ENCODE measurements around the gene CADPS.

The CADPS gene

DNA sequence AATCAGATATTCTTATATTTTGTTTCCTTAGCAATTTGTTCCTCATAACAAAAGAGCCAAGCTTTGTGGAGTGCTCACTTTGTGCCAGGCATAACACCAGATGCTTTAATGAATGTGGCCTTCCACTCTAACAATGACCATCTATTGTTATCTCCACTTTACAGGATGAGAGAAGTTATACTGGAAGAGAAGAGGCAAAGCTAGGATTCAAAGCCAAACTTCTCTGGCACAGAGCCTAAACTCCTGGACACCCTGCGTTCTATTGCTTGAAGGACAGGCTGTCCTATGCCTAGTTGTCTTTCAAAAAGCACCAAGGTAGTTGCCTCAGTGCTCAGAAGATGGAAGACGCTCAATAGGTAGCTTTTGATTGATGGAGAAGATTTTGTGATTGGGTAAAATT, 378.7 kb downstream of the CADPS start:
- intact Hi-C loops (cut with DNase I; ENCODE audit: low total_unique reads) = no loop called here
- no peak overlapping the region for H3K4me3 ChIP-seq
- no peak overlapping the region for H3K27ac ChIP-seq
- TF ChIP-seq, protein P1, sequence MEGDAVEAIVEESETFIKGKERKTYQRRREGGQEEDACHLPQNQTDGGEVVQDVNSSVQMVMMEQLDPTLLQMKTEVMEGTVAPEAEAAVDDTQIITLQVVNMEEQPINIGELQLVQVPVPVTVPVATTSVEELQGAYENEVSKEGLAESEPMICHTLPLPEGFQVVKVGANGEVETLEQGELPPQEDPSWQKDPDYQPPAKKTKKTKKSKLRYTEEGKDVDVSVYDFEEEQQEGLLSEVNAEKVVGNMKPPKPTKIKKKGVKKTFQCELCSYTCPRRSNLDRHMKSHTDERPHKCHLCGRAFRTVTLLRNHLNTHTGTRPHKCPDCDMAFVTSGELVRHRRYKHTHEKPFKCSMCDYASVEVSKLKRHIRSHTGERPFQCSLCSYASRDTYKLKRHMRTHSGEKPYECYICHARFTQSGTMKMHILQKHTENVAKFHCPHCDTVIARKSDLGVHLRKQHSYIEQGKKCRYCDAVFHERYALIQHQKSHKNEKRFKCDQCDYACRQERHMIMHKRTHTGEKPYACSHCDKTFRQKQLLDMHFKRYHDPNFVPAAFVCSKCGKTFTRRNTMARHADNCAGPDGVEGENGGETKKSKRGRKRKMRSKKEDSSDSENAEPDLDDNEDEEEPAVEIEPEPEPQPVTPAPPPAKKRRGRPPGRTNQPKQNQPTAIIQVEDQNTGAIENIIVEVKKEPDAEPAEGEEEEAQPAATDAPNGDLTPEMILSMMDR (IDR thresholded peaks at IDR 0.05) = no peak
- no peaks in the 10 kb centered on the region for H3K4me1 ChIP-seq
- no peak for DNase-seq
- no peaks in the 10 kb centered on the region for H3K9me3 ChIP-seq
- no peaks in the 10 kb centered on the region for H3K36me3 ChIP-seq
- no peaks in the 10 kb centered on the region for H3K27me3 ChIP-seq

DNA sequence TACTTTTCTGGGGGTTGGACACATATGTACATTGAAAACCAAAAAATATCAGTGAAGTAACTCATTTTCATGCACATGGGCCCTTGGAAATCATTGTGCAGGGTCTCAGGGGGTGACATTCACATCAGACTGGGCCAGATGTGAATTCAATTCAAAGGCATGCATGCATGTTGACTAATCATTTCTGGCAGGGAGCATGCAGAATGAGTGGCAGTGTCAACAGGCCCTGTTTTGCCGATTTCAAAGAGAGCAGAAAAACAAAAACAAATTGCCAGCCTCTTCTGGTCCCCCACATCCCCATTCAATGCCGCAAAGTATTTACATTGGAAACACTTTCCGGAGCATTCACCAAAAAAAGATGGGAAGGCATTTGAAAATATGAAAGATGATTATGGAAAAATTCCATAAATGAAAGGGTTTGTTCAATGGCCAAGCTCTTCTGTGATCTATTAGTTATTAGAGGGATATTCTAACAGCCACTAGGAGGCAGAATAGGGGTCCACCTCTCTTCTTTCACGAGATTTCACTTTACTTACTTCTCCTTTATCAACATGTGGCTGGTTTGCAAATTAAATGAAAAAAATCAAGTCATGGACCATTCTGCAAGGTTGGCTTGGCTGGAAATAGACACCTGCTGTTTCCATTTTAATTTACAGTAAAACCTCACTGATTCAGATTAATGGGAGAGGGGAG, 382.0 kb downstream of the CADPS start:
- intact Hi-C loops (cut with DNase I; ENCODE audit: low total_unique reads) = no loop called here
- Histone ChIP-seq H3K4me3 (no peak overlapping the region), H3K4me1 (no peaks in the 10 kb centered on the region), H3K27ac (no peak overlapping the region), H3K36me3 (no peaks in the 10 kb centered on the region), H3K27me3 (no peaks in the 10 kb centered on the region), H3K9me3 (no peaks in the 10 kb centered on the region)
- no peak for DNase-seq
- TF ChIP-seq, protein P1 (IDR thresholded peaks at IDR 0.05) = no peak

DNA sequence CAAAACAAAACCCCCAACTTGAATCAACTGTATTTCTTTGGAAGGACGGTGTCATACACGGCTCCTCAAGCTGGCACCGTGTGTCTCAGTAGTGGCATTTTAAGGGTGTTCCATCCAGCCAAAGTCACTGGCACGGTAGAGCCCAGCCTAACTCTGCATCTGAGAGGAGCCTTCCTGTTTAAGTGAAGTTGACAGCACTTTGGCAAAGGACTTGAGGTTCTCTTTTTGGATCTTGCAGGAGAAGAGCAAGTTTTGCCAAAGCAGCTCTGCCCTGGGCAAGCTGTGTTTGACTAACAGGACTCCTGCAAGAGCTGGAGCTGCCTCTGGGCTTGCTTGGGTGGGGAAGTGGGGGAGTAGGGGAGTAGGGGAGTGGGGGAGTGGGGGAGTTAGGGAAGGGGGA, 392.3 kb downstream of the CADPS start:
- no peak overlapping the region for H3K27ac ChIP-seq
- no peaks in the 10 kb centered on the region for H3K36me3 ChIP-seq
- no peaks in the 10 kb centered on the region for H3K9me3 ChIP-seq
- intact Hi-C loops (cut with DNase I; ENCODE audit: low total_unique reads) = no loop called here
- TF ChIP-seq, protein P1 (IDR thresholded peaks at IDR 0.05) = no peak
- H3K4me1 ChIP-seq = no peaks in the 10 kb centered on the region
- H3K4me3 ChIP-seq = no peak overlapping the region
- no peak for DNase-seq
- no peaks in the 10 kb centered on the region for H3K27me3 ChIP-seq

DNA sequence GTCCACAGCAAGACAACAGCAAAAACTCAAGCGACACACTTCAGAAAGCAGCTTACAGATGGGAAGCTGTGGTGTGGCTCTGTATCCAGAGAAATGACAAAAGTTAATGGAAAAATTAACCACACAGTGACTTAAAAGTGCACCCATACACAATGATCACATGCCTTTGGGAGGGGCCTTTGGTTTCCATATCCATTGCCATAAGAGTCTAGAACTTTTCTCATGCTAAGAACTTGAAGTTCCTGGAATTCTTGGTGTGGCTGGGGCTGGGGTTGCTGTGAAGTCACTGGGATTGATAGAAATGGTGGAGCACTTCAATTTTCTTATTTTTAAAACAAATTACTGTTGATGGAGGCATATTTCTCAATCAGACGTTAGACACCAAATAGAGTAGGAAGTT, 393.3 kb downstream of the CADPS start:
- TF ChIP-seq, protein P1 (IDR thresholded peaks at IDR 0.05) = no peak
- Histone ChIP-seq H3K4me3 (no peak overlapping the region), H3K36me3 (no peaks in the 10 kb centered on the region), H3K9me3 (no peaks in the 10 kb centered on the region), H3K27ac (no peak overlapping the region), H3K4me1 (no peaks in the 10 kb centered on the region), H3K27me3 (no peaks in the 10 kb centered on the region)
- no peak for DNase-seq
- intact Hi-C loops (cut with DNase I; ENCODE audit: low total_unique reads) = no loop called here

DNA sequence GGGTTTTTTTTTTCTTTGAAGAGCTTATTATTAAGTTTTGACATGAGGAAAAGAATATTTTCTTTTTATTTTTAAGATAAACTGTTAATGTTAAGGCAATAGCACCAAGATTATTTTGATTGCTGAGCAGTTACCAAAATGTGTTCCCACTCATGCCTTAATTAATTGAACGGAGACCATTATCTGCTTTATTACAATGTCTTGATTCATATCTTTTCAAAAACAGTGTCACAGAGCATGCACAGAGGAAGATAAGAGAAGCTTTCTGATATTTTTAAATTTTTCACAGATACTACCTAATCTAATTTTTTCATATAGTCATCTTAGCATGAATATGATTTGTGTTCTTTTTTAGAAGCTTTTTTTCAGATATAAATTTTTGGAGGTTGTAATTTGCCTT, 395.2 kb downstream of the CADPS start:
- H3K27ac ChIP-seq = no peak overlapping the region
- no peak overlapping the region for H3K4me3 ChIP-seq
- TF ChIP-seq, protein P1 (IDR thresholded peaks at IDR 0.05) = no peak
- intact Hi-C loops (cut with DNase I; ENCODE audit: low total_unique reads) = no loop called here
- no peaks in the 10 kb centered on the region for H3K27me3 ChIP-seq
- no peak for DNase-seq
- no peaks in the 10 kb centered on the region for H3K9me3 ChIP-seq
- no peaks in the 10 kb centered on the region for H3K4me1 ChIP-seq
- H3K36me3 ChIP-seq = no peaks in the 10 kb centered on the region

DNA sequence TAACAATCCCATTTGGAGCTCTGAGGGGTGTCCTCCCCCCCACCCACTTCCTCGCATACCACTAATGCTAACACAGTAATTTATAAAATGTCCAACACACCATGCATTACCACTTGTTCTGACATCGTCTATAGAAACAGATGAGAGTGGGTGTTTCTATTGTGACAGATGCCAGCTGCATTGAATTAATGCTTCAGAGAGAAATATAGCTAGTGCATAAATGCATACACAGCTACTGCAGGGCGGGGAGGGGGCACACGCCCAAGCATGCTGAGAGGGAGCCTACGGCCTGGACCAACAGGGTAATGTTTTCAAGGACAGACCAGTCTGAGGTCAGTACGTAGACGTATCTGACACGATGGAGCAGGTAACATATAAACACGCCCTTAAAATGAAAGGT, 395.9 kb downstream of the CADPS start:
- TF ChIP-seq, protein P1 (IDR thresholded peaks at IDR 0.05) = no peak
- H3K4me3 ChIP-seq = no peak overlapping the region
- H3K27ac ChIP-seq = no peak overlapping the region
- no peaks in the 10 kb centered on the region for H3K36me3 ChIP-seq
- no peak for DNase-seq
- H3K9me3 ChIP-seq = no peaks in the 10 kb centered on the region
- H3K4me1 ChIP-seq = no peaks in the 10 kb centered on the region
- intact Hi-C loops (cut with DNase I; ENCODE audit: low total_unique reads) = no loop called here
- no peaks in the 10 kb centered on the region for H3K27me3 ChIP-seq
